ENCODE measurements around the gene ANKRD39. TPM values are rescaled to one million over a fixed set of nuclear protein-coding genes. Genes with fewer than 3 reads are reported as not detected.
A peak's percentile ranks its signal among the peaks of the same experiment; 100 is the strongest.

The ANKRD39 gene
- total and polyA plus RNA-seq, 9 of the 15 experiments (the other 6 are each of a cell fraction or from before 2014, with no cell fraction given) = 8.2 to 33.1 (median 23.8) TPM

DNA sequence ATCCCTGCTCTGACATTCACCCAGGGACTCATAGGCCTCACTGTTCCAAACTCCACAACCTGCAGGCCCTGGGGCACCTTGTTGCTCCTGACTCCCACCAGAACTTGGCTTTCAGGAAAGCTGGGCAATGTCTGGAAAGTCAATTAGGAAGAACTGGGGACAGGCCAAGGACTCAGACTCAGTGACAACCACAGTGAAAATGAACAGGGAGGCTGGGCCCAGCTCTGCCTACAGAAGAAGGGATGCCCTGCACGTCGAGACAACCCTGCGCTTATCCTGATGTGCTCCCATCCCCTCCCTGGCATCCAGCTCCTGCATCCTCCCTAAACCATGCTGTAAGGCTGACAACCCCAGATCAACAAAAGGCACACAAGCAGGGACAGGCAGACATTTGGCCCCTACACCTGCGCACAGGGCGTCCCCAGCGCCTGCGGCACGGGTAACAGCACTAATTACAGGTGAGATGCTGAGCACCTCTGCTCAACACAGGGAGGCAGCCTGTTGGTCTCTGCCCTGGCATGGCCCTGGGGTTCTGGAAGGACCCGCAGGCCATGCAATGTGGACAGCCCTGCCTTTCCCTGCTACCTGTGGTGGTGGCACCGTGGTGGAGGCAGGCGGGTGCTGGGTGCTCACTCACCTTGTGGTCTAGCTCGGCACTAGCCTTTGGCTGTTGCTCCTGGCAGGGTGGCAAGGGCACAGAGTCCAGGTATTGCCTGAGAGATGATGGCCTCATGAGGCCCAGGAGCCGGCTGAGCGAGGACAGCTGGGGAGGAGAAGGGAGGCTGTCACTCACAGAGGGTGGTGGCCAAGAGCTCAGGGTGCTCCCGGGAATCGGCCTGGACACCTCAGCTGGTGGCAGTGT lies 35.7 kb upstream of the ANKRD39 start (continued):
- TF ChIP-seq ZMIZ1 (IDR thresholded peaks at IDR 0.05; ENCODE audit: low read depth in 2 of 2, low read length in 2 of 2) (no peak), PML (IDR thresholded peaks at IDR 0.05; ENCODE audit: low read length) (no peak), DMBX1 (CRISPR knock-in tag; IDR thresholded peaks at IDR 0.05; ENCODE audit: borderline replicate concordance) (no peak), CXXC5 (CRISPR knock-in tag; IDR thresholded peaks at IDR 0.05) (no peak), ZNF3 (CRISPR knock-in tag; IDR thresholded peaks at IDR 0.05) (no peak), RBM14 (IDR thresholded peaks at IDR 0.05; ENCODE audit: borderline replicate concordance, insufficient read depth, low read depth, low read length) (no peak), TCFL5 (CRISPR knock-in tag; conservative IDR thresholded peaks at IDR 0.05) (no peak), MTA1 (IDR thresholded peaks at IDR 0.05; ENCODE audit: borderline replicate concordance) (no peak), ZNF696 (CRISPR knock-in tag; conservative IDR thresholded peaks at IDR 0.05) (no peak), E2F4 (CRISPR knock-in tag; IDR thresholded peaks at IDR 0.05; ENCODE audit: low read depth) (peak; percentile 22; the same call in 1 of the 2 replicates), POLR2G (IDR thresholded peaks at IDR 0.05; ENCODE audit: low read depth, low read length) (0 out of 2 replicates have a peak, but pooled peaks have one; percentile 19), NCOA1 (IDR thresholded peaks at IDR 0.05; ENCODE audit: low read depth) (no peak), HNRNPH1 (optimal IDR thresholded peaks at IDR 0.05; ENCODE audit: low read depth, low read length) (no peak), RFX5 (IDR thresholded peaks at IDR 0.05; ENCODE audit: low read depth, low read length) (no peak), WHSC1 (IDR thresholded peaks at IDR 0.05; ENCODE audit: low read length) (peak; percentile 51), ZNF184 (CRISPR knock-in tag; IDR thresholded peaks at IDR 0.05) (no peak), KAT7 (CRISPR knock-in tag; IDR thresholded peaks at IDR 0.05; ENCODE audit: borderline replicate concordance) (no peak), BCL6 (CRISPR knock-in tag; IDR thresholded peaks at IDR 0.05) (no peak), HMGN3 (IDR thresholded peaks at IDR 0.05; ENCODE audit: borderline replicate concordance, extremely low read depth, insufficient read length, low read depth, low read length) (no peak), TRIM28 (IDR thresholded peaks at IDR 0.05) (no peak)
- TF ChIP-seq, protein P1, sequence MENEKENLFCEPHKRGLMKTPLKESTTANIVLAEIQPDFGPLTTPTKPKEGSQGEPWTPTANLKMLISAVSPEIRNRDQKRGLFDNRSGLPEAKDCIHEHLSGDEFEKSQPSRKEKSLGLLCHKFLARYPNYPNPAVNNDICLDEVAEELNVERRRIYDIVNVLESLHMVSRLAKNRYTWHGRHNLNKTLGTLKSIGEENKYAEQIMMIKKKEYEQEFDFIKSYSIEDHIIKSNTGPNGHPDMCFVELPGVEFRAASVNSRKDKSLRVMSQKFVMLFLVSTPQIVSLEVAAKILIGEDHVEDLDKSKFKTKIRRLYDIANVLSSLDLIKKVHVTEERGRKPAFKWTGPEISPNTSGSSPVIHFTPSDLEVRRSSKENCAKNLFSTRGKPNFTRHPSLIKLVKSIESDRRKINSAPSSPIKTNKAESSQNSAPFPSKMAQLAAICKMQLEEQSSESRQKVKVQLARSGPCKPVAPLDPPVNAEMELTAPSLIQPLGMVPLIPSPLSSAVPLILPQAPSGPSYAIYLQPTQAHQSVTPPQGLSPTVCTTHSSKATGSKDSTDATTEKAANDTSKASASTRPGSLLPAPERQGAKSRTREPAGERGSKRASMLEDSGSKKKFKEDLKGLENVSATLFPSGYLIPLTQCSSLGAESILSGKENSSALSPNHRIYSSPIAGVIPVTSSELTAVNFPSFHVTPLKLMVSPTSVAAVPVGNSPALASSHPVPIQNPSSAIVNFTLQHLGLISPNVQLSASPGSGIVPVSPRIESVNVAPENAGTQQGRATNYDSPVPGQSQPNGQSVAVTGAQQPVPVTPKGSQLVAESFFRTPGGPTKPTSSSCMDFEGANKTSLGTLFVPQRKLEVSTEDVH (IDR thresholded peaks at IDR 0.05; ENCODE audit: low read depth, partially characterized antibody) = no peak

Data from K562 (cell line).